C1 segment of cervical spinal cord (tissue), 14 donors: ENCODE data around the gene ACSS2.
"Not testable (repeated sequence)": the region's sequence is repeated elsewhere in the genome, so short reads cannot be mapped to it uniquely, and the experiment has no call there.

Experiments used
- DNase-seq, 14 donors: peaks; one replicate each; lab custom pipeline; 2025; lab: John Stamatoyannopoulos, UW

Gene ACSS2

GRCh38 chr20:34874094-34874654 lies 2.2 kb upstream of the ACSS2 start:
- peak in 13 of 14 donors; percentile 5 to 69 (median 58) for DNase-seq

- DNase-seq, result peak in 3 of 14 donors; percentile 63 to 100 (median 89)
These were observed 588 bp upstream of the ACSS2 start for GRCh38 chr20:34875642-34876405.

GRCh38 chr20:34880215-34880850 lies 3.9 kb downstream of the ACSS2 start:
- peak in 4 of 14 donors; percentile 16 to 26 (median 20) for DNase-seq

- not testable (repeated sequence) for DNase-seq
These were observed 4.6 kb downstream of the ACSS2 start for GRCh38 chr20:34880971-34881370.

- no peak for DNase-seq
These were observed 5.3 kb downstream of the ACSS2 start for GRCh38 chr20:34881689-34882088.

- no peak for DNase-seq
These were observed 6.8 kb downstream of the ACSS2 start for GRCh38 chr20:34883087-34883688.

- DNase-seq, result no peak
These were observed 7.4 kb downstream of the ACSS2 start for GRCh38 chr20:34883809-34884208.

- no peak for DNase-seq
These were observed 7.8 kb downstream of the ACSS2 start for GRCh38 chr20:34884260-34884659.

- DNase-seq, result no peak
These were observed 9.7 kb downstream of the ACSS2 start for GRCh38 chr20:34886122-34886521.

GRCh38 chr20:34887023-34887422 lies 10.6 kb downstream of the ACSS2 start:
- DNase-seq, result no peak

GRCh38 chr20:34888468-34888867 lies 12.1 kb downstream of the ACSS2 start:
- DNase-seq, result no peak

GRCh38 chr20:34891166-34892062 lies 15.0 kb downstream of the ACSS2 start:
- DNase-seq, result no peak

GRCh38 chr20:34892671-34893070 lies 16.3 kb downstream of the ACSS2 start:
- DNase-seq, result no peak

GRCh38 chr20:34894723-34895122 lies 18.3 kb downstream of the ACSS2 start:
- DNase-seq, result no peak

GRCh38 chr20:34895465-34895864 lies 19.1 kb downstream of the ACSS2 start:
- DNase-seq, result no peak

GRCh38 chr20:34896086-34896621 lies 19.7 kb downstream of the ACSS2 start:
- DNase-seq, result peak in 1 of 14 donors; percentile 51

- not testable (repeated sequence) for DNase-seq
These were observed 21.7 kb downstream of the ACSS2 start for GRCh38 chr20:34898129-34898528.

- not testable (repeated sequence) for DNase-seq
These were observed 22.3 kb downstream of the ACSS2 start for GRCh38 chr20:34898731-34899130.

- DNase-seq, result no peak
These were observed 27.8 kb downstream of the ACSS2 start for GRCh38 chr20:34904202-34904621.

- peak in 4 of 14 donors; percentile 2 to 28 (median 8) for DNase-seq
These were observed 31.4 kb downstream of the ACSS2 start for GRCh38 chr20:34907616-34908469.
